ENCODE measurements around the gene RAVER2. TPM values are rescaled to one million over a fixed set of nuclear protein-coding genes. Genes with fewer than 3 reads are reported as not detected.

The RAVER2 gene
- total RNA-seq, 1 experiment from 2014 or later = 13.3 TPM

DNA sequence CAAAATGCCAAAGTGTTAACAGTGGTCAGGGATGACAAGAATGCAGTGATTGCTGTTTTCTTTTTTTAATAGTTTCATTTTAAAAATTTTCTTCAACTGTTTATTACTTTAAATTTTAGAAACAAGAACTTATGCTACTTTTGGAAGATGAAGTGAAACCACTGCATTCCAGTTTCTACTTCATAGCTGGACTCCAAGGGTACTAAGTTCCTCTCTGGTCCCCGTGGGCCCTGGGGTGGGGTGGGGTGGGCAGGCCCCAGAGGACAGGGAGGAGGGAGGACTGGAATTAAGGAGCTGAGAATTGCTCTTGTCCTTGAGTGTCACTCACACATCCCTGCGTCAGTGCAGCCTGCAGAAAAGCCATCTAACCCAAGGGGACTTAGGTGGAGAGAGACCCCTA, 97.3 kb downstream of the RAVER2 start:
- Histone ChIP-seq H3K4me2 (ENCODE audit: insufficient read depth, insufficient read length, low read length) (no peak overlapping the region), H2BK20ac (ENCODE audit: low read depth, low read length, poor library complexity, severe bottlenecking) (no peak overlapping the region), H2BK120ac (ENCODE audit: low read depth, low read length, poor library complexity, severe bottlenecking) (no peak overlapping the region), H4K8ac (replicated peaks; ENCODE audit: insufficient read length, low read depth, low read length) (no peak overlapping the region), H2BK15ac (ENCODE audit: low read depth, low read length) (no peak overlapping the region), H3K23ac (ENCODE audit: insufficient read length, low read depth, low read length) (no peak overlapping the region), H3K56ac (ENCODE audit: insufficient read length, low read depth, low read length) (no peak overlapping the region), H3K27ac (ENCODE audit: insufficient read length, low read depth, low read length) (no peak overlapping the region), H2AK5ac (ENCODE audit: insufficient read length, low read length) (no peak overlapping the region), H3K18ac (ENCODE audit: insufficient read length, low read depth, low read length) (no peak overlapping the region), H4K91ac (ENCODE audit: insufficient read length, low read depth, low read length) (no peak overlapping the region), H3K4me1 (ENCODE audit: insufficient read depth, low read length) (no peaks in the 10 kb centered on the region), H4K5ac (ENCODE audit: insufficient read length, low read depth, low read length) (no peak overlapping the region), H2BK12ac (ENCODE audit: insufficient read length, low read depth, low read length) (no peak overlapping the region), H4K20me1 (ENCODE audit: control insufficient read depth, insufficient read depth, insufficient read length) (no peaks in the 10 kb centered on the region), H3T11ph (ENCODE audit: low read length) (no peak overlapping the region), H3K23me2 (ENCODE audit: insufficient read length, low read depth, low read length, poor library complexity, severe bottlenecking) (no peaks in the 10 kb centered on the region), H3K9ac (ENCODE audit: extremely low read depth, insufficient read length, low read length) (no peak overlapping the region), H3K27me3 (ENCODE audit: insufficient read depth, low read length) (no peaks in the 10 kb centered on the region), H3K4ac (ENCODE audit: low read depth, low read length) (no peak overlapping the region), H2BK5ac (ENCODE audit: insufficient read length, low read length) (no peak overlapping the region), H3K79me1 (ENCODE audit: insufficient read depth, low read depth, low read length, poor library complexity, severe bottlenecking) (no peaks in the 10 kb centered on the region), H2AFZ (ENCODE audit: low read length) (no peak overlapping the region), H3K9me3 (ENCODE audit: control insufficient read depth, low read depth, low read length) (no peaks in the 10 kb centered on the region), H3K79me2 (ENCODE audit: insufficient read depth, low read length) (no peaks in the 10 kb centered on the region), H3K14ac (ENCODE audit: insufficient read depth, low read length) (no peak overlapping the region)
- Mint-ChIP-seq H3K9me3 (no peaks in the 10 kb centered on the region), H3K27me3 (ENCODE audit: low read depth) (no peaks in the 10 kb centered on the region), H3K4me1 (peaks cover 4 to 5% of the 10 kb centered on the region in 2 experiments; a peak in 2 of 4 replicates), H3K27ac (no peak overlapping the region), H3K36me3 (ENCODE audit: insufficient read depth in 1 of 3, low read depth in 3 of 3) (peaks cover 9 to 26% (median 11%) of the 10 kb centered on the region in 3 experiments; a peak in 5 of 7 replicates), H3K4me3 (no peak overlapping the region)
- no peak for TF ChIP-seq CTCF (conservative IDR thresholded peaks at IDR 0.05)
- no CpG with 5 or more reads among the region's 2 CpGs for WGBS (ENCODE audit: extremely low coverage, insufficient read length, low lambda C conversion rate)
- DNase-seq = no peak

Data from H9 (cell line).